NCI-H1436 treated with DMSO at 0.1 percent for 48 hours (cell line): ENCODE data around the gene TTC39B.
"Not testable (repeated sequence)": the region's sequence is repeated elsewhere in the genome, so short reads cannot be mapped to it uniquely, and the experiment has no call there.

Source experiments
- DNase-seq: peaks from one replicate; lab custom pipeline; 2025; lab: John Stamatoyannopoulos, UW

The TTC39B gene

DNA sequence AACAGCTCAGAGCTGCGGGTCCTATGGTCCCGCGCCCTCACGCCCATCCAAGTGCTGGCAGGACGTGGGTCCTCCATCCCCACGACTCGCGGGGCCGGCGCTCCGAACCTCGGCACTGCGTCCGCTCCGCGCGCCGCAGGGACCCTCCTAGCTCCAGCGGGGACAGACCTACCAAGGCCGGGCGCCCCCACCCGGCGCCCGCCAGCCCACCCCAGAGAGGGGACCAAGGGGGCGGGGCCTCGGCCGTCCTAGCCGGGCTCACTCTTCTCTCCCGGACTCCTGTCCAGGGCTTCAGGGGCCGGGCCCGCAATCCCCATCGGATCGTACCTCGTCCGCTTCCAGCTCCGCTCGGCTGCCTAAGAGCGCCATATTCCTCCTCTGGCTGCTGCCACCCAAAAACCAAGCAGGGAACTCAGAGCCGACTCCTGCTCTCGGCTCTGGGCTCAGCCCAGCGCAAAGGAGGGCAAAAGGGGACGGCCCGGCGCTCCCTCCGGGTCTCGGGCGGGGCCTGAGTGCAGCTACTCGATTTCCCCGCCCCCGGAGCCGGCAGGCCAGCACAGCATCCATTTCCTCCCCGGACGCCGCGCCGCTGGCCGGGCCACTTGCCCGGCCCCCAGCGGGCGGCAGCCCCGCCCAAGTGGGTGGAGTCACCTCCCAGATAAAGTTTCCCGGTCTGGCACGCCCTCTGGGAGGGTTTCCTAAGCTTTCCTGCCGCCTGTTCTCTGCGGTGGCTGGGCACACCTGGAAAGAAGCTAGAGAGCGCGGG lies at the start of gene TTC39B:
TSS of gene TTC39B (minus strand) at position 460 of the 766 bp plus-strand sequence. CDS start at position 369, 91 bp downstream.
- peak; percentile 78 for DNase-seq

- no peak for DNase-seq
Measured at GRCh38 chr9:15355669-15356068, 48.7 kb upstream of the TTC39B start.

DNA sequence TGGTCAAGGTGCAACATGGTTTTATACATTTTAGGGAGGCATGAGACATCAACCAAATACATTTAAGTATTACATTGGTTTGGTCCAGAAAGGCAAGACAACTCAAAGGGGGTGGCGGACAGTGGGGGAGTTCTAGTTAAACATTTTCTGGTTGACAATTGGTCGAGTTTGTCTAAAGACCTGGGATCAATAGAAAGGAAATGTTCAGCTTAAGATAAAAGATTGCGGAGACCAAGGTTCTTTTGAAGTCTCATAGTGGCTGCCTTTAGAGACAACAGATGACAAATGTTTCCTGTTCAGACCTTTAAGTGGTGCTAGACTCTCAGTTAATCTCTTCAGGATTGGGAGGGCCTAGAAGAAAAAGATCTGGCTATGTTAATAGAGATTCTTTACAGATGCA lies 47.7 kb upstream of the TTC39B start:
- no peak for DNase-seq

GRCh38 chr9:15353892-15354291 lies 46.9 kb upstream of the TTC39B start:
- no peak for DNase-seq

DNA sequence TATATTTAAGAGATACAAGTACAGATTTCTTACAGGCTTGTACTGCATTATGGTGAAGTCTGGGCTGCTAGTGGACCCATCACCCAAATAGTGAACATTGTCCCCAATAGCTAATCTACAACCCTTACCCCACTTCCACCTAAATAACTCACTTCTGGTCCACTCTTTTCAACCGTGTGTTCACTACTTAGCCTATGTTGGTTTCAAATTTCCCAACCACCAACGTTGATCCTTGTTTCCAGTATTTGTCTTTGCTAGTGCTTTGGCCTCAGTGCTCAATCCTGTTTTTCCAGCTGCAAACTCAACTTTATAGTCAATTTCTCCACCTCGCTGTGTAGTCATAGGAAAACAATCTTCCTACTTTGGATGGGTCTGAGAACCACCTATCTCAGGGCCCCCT lies 45.3 kb upstream of the TTC39B start:
- no peak for DNase-seq

DNA sequence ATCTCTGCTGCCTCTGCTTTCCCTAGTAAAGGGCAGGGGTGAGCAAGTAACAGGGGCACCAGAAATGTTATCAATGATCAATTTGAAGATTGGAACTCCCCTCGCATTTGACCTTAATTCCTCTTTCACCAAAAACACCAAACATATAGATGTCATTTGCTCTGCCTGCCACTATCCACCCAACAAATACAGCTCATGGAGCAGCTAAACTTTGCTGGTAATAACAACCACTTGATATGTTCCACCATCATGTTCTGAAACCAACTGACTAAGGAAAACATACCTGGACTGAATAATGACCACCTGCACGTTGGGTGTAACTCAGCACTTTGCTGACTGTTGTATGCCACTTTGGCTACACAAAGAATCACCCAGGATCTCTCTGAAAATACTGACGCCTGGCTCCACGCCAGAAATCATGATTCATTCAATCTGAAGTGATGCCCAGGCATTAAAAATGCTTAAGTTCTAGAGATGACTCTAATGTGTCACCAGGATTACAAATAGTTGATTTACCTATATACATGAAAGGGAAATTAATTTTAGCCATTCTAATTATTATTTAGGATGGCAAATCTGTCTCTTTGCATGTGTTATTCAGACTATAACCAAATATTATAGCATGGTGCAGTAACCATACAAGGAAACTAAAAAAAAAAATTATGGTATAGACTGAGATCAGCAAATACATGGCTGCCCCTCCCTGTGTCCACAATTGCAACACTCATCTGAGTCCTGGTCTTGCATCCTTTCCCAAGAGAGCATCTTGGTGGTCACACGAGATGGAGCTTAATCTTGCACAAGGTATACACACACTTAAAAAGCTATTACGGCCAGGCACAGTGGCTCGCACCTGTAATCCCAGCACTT lies 43.1 kb upstream of the TTC39B start:
- DNase-seq, result peak; percentile 15

- no peak for DNase-seq
Measured at GRCh38 chr9:15346837-15347236, 39.8 kb upstream of the TTC39B start.

GRCh38 chr9:15344191-15344590 lies 37.2 kb upstream of the TTC39B start:
- no peak for DNase-seq

GRCh38 chr9:15333376-15333881 lies 26.4 kb upstream of the TTC39B start:
- no peak for DNase-seq

GRCh38 chr9:15332939-15333338 lies 25.9 kb upstream of the TTC39B start:
- DNase-seq, result no peak

DNA sequence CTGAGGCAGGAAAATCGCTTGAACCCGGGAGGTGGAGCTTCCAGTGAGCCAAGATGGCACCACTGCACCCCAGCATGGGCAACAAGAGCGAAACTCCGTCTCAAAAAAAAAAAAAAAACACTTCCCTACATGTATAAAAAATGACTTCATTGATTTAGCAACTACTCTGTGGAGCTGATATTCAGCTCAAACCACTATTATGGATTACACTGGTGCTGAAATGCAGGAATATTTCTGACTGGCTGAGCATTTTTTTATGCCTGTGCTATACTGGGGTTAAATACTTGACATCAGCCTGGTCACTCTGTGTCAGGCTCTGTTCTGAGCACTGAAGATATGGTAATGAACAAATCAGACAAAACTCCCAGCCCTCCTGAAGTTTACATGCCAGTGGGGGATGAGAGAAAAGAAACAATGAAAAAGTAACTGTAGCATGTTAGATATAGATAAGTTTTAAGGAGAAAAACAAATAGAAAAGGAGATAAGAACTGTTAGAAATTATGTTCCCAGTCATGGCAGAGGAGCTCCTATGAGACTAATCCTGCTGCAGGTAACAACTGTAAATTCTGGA lies 22.6 kb upstream of the TTC39B start:
- DNase-seq, result no peak

- DNase-seq, result no peak
Measured at GRCh38 chr9:15328946-15329345, 21.9 kb upstream of the TTC39B start.

- not testable (repeated sequence) for DNase-seq
Measured at GRCh38 chr9:15322695-15323094, 15.7 kb upstream of the TTC39B start.

DNA sequence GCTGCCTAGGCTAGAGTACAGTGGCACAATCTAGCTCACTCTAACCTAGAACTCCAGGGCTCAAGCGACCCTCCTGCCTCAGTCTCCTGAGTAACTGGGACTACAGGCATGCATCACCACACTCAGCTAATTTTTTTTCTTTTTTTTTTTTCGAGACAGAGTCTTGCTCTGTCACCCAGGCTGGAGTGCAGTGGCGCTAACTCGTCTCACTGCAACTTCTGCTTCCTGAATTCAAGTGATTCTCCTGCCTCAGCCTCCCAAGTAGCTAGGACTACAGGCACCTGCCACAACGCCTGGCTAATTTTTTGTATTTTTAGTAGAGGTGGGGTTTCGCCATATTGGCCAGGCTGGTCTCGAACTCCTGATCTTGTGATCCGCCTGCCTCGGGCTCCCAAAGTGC lies 12.6 kb upstream of the TTC39B start:
- DNase-seq, result not testable (repeated sequence)

DNA sequence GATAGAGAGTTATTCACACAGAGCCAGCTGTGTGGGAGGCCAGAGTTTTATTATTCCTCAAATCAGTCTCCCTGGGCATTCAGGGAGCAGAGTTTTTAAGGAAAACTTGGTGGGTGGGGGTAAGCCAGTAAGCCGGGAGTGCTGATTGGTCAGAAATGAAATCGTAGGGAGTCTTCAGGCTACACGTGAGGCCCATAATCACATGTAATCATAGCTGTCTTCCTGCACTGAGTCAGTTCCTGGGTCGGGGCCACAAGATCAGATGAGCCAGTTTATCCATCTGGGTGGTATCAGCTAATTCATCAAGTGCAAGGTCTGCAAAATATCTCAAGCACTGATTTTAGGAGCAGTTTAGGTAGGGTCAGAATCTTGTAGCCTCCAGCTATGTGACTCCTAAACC lies 10.8 kb upstream of the TTC39B start:
- no peak for DNase-seq

- DNase-seq, result no peak
Measured at GRCh38 chr9:15311607-15312006, 4.6 kb upstream of the TTC39B start.

DNA sequence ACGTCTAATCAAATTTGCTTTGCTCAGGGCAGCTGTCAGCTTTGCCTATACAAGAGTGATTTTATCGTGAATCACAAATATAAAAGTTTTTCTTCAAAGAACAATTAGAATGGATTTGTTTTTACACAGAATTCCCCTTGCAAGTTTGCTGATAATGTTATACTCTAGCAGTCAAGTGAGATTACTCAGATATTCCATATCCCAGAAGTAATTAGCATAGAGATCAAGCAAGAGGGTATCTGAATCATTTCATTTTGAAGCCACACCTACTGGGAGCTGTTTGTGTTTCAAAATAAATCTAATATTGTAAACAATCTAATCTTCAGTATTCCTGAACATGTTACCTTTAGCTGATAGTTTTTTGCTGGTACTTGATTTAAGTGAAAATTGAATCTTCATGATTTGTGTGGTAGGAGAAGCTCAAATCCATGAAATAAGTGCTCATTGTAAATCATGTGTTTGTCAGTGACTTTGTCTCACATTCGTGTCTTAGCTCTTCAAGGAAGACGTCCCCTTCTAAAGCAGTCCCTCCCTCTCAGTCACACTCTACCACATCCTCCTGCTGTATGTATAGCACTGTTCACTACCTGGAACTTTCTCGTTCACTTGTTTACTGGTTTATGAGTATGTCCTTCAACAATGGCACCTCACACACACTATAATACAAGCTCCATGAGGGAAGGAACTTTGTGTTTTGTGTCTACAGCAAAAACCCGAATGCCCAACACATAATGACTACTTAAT lies 3.3 kb upstream of the TTC39B start:
- no peak for DNase-seq

DNA sequence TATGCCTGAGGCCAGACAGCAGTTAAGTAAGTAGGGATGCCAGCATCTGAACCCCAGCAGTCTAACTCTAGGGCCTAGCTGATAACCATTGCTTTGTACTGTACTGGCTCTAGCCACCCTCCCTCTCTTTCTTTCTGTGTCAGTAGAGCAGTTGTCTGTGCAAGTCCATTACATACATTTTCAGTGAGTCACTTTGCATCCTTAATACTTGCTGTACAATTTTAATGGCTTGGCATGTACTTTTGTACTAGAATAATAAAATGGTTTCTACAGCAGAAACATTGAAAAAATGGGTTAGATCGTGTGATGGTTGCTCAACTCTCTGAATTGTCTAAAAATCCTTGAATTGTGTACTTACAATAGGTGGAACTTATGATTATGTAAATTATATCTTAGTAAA lies 1.5 kb upstream of the TTC39B start:
- no peak for DNase-seq

DNA sequence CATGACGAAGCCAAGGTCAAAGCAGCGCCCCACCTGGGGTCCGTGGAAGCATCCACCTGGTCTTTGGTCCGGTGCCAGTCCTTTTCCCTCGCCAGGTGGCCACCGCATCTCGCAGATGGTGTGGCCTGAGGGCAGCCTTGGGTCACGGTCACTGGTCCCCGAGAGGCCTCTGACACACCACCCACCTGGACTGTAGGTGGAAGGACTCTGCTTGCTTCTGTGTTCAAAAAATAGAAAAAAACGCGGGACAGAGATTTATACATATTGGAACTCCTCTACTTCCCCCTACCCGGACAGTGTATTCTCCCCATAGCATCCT lies 466 bp upstream of the TTC39B start:
- DNase-seq, result no peak

DNA sequence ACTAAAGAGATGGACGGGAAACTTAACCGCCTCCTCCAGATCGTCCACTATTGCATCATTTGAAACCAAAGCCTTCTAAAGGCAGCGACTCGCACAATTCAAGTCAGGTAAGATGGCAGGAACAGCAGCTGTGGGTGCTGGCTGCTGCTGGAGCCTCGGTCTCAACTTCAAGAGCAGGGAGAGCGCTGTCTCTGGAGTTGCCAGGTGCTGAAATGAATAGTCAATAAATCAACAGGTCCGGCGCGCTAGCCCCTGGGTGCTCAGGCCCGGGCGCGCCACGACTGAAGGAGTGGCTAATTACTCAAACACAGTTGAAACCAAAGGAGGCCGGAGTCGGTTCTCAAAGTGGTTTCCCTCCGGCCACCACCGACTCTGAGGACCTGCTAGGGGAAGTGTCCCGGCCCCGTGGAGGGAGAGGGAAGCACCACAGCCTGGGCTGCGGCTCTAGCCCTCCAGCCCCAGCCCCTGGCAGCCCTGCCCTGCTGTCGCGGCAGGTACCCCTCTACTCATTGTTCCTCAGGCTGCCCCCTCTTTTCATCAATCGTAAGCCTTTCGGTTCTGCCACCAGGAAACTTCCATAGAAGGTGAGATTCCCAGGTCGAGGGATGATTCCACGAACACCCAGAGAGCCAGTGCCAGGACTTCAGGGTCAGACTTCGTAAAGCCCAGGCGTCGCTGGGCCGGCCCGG lies 804 bp downstream of the TTC39B start:
- peak; percentile 37 for DNase-seq

GRCh38 chr9:15305470-15305869 lies 1.5 kb downstream of the TTC39B start:
- no peak for DNase-seq

DNA sequence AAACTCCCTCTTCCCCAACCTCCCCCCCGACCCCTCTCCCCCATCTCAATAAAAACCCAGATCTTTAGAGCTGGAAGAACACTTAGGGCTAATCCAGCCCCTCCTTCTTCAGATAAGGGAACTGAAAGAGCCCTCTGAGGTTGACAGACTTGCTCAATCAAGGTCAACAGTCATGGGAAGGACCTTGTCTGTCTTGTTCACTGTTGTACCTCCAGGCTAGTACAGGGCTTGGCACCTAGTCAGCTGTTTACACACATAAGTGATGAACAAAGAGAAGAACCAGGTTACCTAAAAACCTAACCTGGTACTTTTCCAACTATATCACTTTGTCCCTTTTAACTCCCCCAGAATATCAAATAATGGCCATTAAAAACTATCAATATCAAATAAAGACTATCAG lies 2.4 kb downstream of the TTC39B start:
- DNase-seq, result no peak
